Ascending aorta (tissue), 2 donors: Measurements from ENCODE around the gene KIDINS220. TPM values are rescaled to one million over a fixed set of nuclear protein-coding genes. Genes with fewer than 3 reads are reported as not detected.

Experiments used
- DNase-seq, 2 donors: peaks; one replicate each; pipeline ENCODE4 v3.0.0-alpha.2; 2019; ENCODE audit warnings: low spot score in 2 of 2
- H3K27ac ChIP-seq, 2 donors: fragments of 200-600 bp; sonication (generic); one replicate each; pipeline ENCODE4 v1.5.1; 2016 to 2017; ENCODE audit warnings: mild to moderate bottlenecking in 1 of 2
- H3K27me3 ChIP-seq: fragments of 200-600 bp; sonication (generic); one replicate; pipeline ENCODE4 v1.5.1; 2017
- H3K36me3 ChIP-seq, 2 donors: fragments of 200-600 bp; sonication (generic); one replicate each; pipeline ENCODE4 v1.5.1; 2016
- H3K4me1 ChIP-seq, 2 donors: fragments of 200-600 bp; sonication (generic); one replicate each; pipeline ENCODE4 v1.5.1; 2016 to 2017; ENCODE audit warnings: mild to moderate bottlenecking in 1 of 2
- H3K4me3 ChIP-seq, 2 donors: fragments of 200-600 bp; sonication (generic); one replicate each; pipeline ENCODE4 v1.5.1; 2016 to 2017; ENCODE audit warnings: mild to moderate bottlenecking in 1 of 2
- H3K9me3 ChIP-seq, 2 donors: fragments of 200-600 bp; sonication (generic); one replicate each; pipeline ENCODE4 v1.5.1; 2016
- CTCF ChIP-seq, 3 experiments: fragments of 200-600 bp in 2 of 3; fragments of 450-650 bp in 1 of 3; sonication (generic) in 2 of 3; IDR thresholded peaks; one replicate each; pipeline ENCODE4 v1.5.1; 2016 to 2019; ENCODE audit warnings: antibody characterized with exemption in 3 of 3, mild to moderate bottlenecking in 1 of 3, moderate library complexity in 1 of 3
- intact Hi-C: fragments of 100-400 bp; cut with DNase I; formaldehyde crosslinking; loops from one replicate; pipeline ENCODE4 v1.15.1; 2023
- total RNA-seq: library from RNA; depleted of rRNA; stranded (reverse); fragments of >200 nt; gene quantifications from one replicate; pipeline ENCODE4 v1.1.0, GENCODE V29; 2016

KIDINS220 gene
- total RNA-seq, 1 donor from 2014 or later: 59.1 TPM

- Histone ChIP-seq H3K27ac (no peak overlapping the region), H3K4me1 (no peaks in the 10 kb centered on the region), H3K9me3 (no peaks in the 10 kb centered on the region), H3K36me3 (peaks cover 0 to under 1% of the 10 kb centered on the region in 2 donors), H3K27me3 (no peaks in the 10 kb centered on the region), H3K4me3 (no peak overlapping the region)
- no peak for DNase-seq
- no peak for TF ChIP-seq CTCF (IDR thresholded peaks at IDR 0.05)
- intact Hi-C loops: loop anchor here (10.0 kb wide), 1 partner anchor 464 kb away; no protein-coding TSS in a partner anchor
Measured at GRCh38 chr2:8870441-8870840, 33.0 kb upstream of the KIDINS220 start.

- no peaks in the 10 kb centered on the region for H3K27me3 ChIP-seq
- H3K4me3 ChIP-seq: no peak overlapping the region
- no peak for TF ChIP-seq CTCF (IDR thresholded peaks at IDR 0.05)
- no peaks in the 10 kb centered on the region for H3K9me3 ChIP-seq
- peaks cover 0 to 5% of the 10 kb centered on the region in 2 donors for H3K36me3 ChIP-seq
- H3K4me1 ChIP-seq: no peaks in the 10 kb centered on the region
- H3K27ac ChIP-seq: no peak overlapping the region
- intact Hi-C loops: no loop called here
- no peak for DNase-seq
Measured at GRCh38 chr2:8867363-8867762, 29.9 kb upstream of the KIDINS220 start.

DNA sequence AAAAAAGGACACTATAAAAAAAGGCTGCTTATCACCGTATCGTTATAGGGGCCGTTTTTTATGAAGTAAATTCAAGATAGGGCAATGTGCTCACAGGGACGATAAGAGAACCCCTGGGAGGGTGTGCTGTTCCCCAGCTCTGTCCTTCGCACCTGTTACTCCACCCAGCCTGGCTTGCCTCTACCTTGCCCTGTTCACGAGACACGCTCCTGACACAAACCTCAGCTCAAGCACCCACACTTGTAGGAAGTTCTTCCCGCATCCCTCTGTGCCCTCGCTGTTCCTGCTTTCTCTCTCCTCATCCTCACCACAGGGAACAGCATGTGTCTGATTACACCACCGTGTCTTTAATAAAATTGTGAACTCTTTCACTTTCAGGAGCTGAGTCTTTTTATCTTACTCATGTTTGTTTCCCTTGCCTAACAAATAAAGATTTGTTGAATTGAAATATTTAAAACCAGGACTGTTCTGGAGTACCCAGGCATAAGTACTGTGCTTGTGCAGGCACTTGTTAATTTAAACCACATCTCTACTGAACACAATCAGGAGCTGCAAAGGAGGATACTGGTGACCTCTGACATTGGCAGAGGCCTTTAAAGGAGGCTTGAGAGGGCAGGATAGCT lies 26.0 kb upstream of the KIDINS220 start:
- Histone ChIP-seq H3K4me1 (no peaks in the 10 kb centered on the region), H3K9me3 (no peaks in the 10 kb centered on the region), H3K27me3 (no peaks in the 10 kb centered on the region), H3K36me3 (peaks cover 0 to 5% of the 10 kb centered on the region in 2 donors), H3K4me3 (no peak overlapping the region), H3K27ac (no peak overlapping the region)
- TF ChIP-seq CTCF (IDR thresholded peaks at IDR 0.05): no peak
- DNase-seq: no peak
- intact Hi-C loops: no loop called here

DNA sequence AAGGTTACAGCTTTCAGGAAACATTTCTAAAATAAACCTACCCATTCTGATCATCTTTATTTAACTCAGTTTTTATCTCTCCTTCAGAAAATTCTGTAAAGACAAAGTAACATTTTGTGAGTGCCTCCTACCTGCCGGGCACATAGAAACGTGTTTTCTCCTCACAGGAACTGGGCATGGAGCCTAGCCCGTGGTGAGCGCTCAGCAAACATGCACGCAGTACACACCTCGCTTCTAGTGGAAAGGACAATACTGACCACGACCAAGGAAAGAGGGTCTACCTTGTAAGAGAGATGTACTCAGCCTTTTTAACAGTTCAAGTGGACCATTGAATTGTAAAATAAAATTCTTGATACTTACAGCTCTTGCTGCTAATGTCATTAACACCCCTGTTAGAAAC lies 24.8 kb upstream of the KIDINS220 start:
- H3K4me1 ChIP-seq: no peaks in the 10 kb centered on the region
- intact Hi-C loops: no loop called here
- H3K9me3 ChIP-seq: no peaks in the 10 kb centered on the region
- H3K4me3 ChIP-seq: no peak overlapping the region
- TF ChIP-seq CTCF (IDR thresholded peaks at IDR 0.05): no peak
- no peak overlapping the region for H3K27ac ChIP-seq
- no peak for DNase-seq
- H3K27me3 ChIP-seq: no peaks in the 10 kb centered on the region
- H3K36me3 ChIP-seq: peaks cover 0 to 5% of the 10 kb centered on the region in 2 donors

- intact Hi-C loops: no loop called here
- Histone ChIP-seq H3K4me3 (no peak overlapping the region), H3K4me1 (no peaks in the 10 kb centered on the region), H3K9me3 (no peaks in the 10 kb centered on the region), H3K27ac (no peak overlapping the region), H3K36me3 (peaks cover 0 to 5% of the 10 kb centered on the region in 2 donors), H3K27me3 (no peaks in the 10 kb centered on the region)
- DNase-seq: no peak
- TF ChIP-seq CTCF (IDR thresholded peaks at IDR 0.05): no peak
Measured at GRCh38 chr2:8861797-8862196, 24.4 kb upstream of the KIDINS220 start.

GRCh38 chr2:8860239-8860638 lies 22.8 kb upstream of the KIDINS220 start:
- Histone ChIP-seq H3K27me3 (no peaks in the 10 kb centered on the region), H3K4me3 (no peak overlapping the region), H3K36me3 (peaks cover 0 to 5% of the 10 kb centered on the region in 2 donors), H3K4me1 (no peaks in the 10 kb centered on the region), H3K9me3 (no peaks in the 10 kb centered on the region), H3K27ac (no peak overlapping the region)
- intact Hi-C loops: no loop called here
- TF ChIP-seq CTCF (IDR thresholded peaks at IDR 0.05): no peak
- no peak for DNase-seq
